Heart left ventricle (tissue), 13 donors: ENCODE data around the gene NLRP3.

Source experiments
- CTCF ChIP-seq, 12 donors: fragments of 200-600 bp; sonication (generic) in 4 of 12; IDR thresholded peaks; one replicate each; pipeline versions ENCODE4 v1.5.0 to v1.8.0; 2018 to 2022; ENCODE audit warnings: antibody characterized with exemption in 12 of 12, mild to moderate bottlenecking in 5 of 12
- POLR2A ChIP-seq, 2 donors: fragments of 450-650 bp; IDR thresholded peaks; one replicate each; pipeline ENCODE4 v1.6.1; 2017; ENCODE audit warnings: antibody characterized with exemption in 2 of 2, mild to moderate bottlenecking in 2 of 2, moderate library complexity in 2 of 2
- donor health status: ischemic (EF 13 %, LVEDD 7.1; RV severe dilation, severe dysfunction).
- donor health status: DM: no; HTN: yes; CAD: no.
- donor health status: DM: no; HTN: no; CAD: no.
- donor health status: ischemic (EF 25% LVEDD 6.9; RV normal size, moderate dysfunction).
- donor health status: ischemic (EF 25% LVEDD 5.7; RV mildly dilated, moderate dysfunction).
- donor health status: ischemic (EF 35%, LVEDD 5.7; RV mildly dilated, moderate dysfunction).
- donor health status: nonischemic (EF 11% LVEDD 7.7; RV severe dilation, severe dysfunction).
- donor health status: DM: yes; HTN: yes; CAD: no.
- donor health status: PGD.
- donor health status: ischemic (EF 29% LVEDD 5.4; RV normal size, mild dysfunction).
- donor health status: nonischemic (EF 23%, LVEDD 6.1; RV moderate dilation, normal function).

- TF ChIP-seq CTCF (IDR thresholded peaks at IDR 0.05) (no peak), POLR2A (IDR thresholded peaks at IDR 0.05) (no peak)
Observed at GRCh38 chr1:247496581-247497285, 80.8 kb downstream of the NLRP3 start.
